ENCODE results near the gene HNRNPUL1. TPM values are rescaled to one million over a fixed set of nuclear protein-coding genes. Genes with fewer than 3 reads are reported as not detected.

Gene HNRNPUL1
- total and polyA plus RNA-seq, 2 of the 8 experiments (the other 6 are each of a cell fraction or from before 2014, with no cell fraction given): 99.5 to 264 TPM

DNA sequence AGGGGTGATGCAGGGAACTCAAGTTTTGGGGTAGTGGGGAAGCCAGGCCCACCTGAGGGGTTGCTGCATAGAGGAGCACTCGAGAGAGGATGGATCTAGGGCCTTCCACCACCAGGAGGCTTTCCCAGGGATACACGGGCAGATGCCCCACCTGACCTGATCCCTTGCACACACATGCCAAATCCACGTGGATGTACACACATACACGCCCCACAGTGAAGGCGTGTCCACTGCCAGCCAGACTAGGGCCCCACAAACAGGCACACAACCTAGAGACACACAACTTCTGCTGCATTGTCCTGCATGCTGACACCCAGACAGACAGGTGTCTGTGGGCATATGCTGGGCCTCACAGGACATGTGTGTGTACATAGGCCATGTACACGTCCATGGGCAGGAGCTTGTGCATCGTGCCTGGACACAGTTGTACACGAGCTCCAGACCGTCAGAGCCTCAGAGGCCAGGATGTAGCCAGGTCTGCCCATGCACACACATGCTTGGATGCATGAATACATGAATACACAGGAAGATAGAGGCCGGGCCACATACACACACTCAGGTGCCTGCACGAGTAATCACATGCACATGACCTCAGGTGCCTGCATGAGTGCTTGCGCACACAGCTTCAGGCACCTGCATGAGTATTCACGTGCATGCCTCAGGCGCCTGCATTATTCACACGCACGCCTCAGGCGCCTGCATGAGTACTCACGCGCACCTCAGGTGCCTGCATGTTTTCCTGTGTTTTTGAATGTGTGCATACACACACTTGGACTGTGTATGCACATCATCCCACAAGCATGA is 54.7 kb downstream of the HNRNPUL1 start:
- POLR2A ChIA-PET (ENCODE audit: partially characterized antibody): interaction anchor here (0.6 to 12.6 kb wide), 6 partner anchors 10 to 1058 kb away, joined by 3 to 137 read pairs (median 3); partner anchors contain the start of genes B9D2, CCDC97, DMAC2 and TGFB1
- TF ChIP-seq SP4 (IDR thresholded peaks at IDR 0.05; ENCODE audit: low read length): no peak

More for the DNA sequence above, 54.7 kb downstream of the HNRNPUL1 start:
- H2BK120ac ChIP-seq (replicated peaks; ENCODE audit: low read depth, low read length): no peak overlapping the region
- H3K4ac ChIP-seq (replicated peaks; ENCODE audit: insufficient read length, low read depth, low read length): no peak overlapping the region
- no peak overlapping the region for H3K27ac ChIP-seq (ENCODE audit: low read depth, low read length)
- H3K23ac ChIP-seq (ENCODE audit: insufficient read length): no peak overlapping the region
- H2AFZ ChIP-seq (ENCODE audit: low read length): no peak overlapping the region
- H2BK20ac ChIP-seq (ENCODE audit: low read length): no peak overlapping the region
- no peak overlapping the region for H3K18ac ChIP-seq (ENCODE audit: extremely low read depth, low read length)
- no peak overlapping the region for H4K5ac ChIP-seq (ENCODE audit: insufficient read length, low read depth, low read length)
- no peak for DNase-seq (ENCODE audit: low read depth in 1 of 2, low spot score in 2 of 2)
- FAIRE-seq: no peak
- no peaks in the 10 kb centered on the region for H3K23me2 ChIP-seq (ENCODE audit: low read depth, low read length)
- H2BK12ac ChIP-seq (ENCODE audit: low read depth, low read length): no peak overlapping the region
- peaks cover 15 to 36% (median 22%) of the 10 kb centered on the region in 4 experiments; a peak in 7 of 8 replicates for H3K36me3 ChIP-seq (ENCODE audit: control insufficient read depth in 2 of 4, insufficient read depth in 4 of 4, low read length in 3 of 4)
- no peak overlapping the region for H3K56ac ChIP-seq (replicated peaks; ENCODE audit: insufficient read length, low read depth, low read length)
- peaks cover 0 to 14% (median 6%) of the 10 kb centered on the region in 4 experiments; a peak in 6 of 7 replicates for H3K4me1 ChIP-seq (replicated peaks in 1 of 4; ENCODE audit: control insufficient read depth in 3 of 4, insufficient read depth in 4 of 4, low read length in 3 of 4)
- H3K4me3 ChIP-seq (ENCODE audit: extremely low read depth in 1 of 4, insufficient read depth in 2 of 4, low read depth in 3 of 4, low read length in 4 of 4): no peak overlapping the region
- CTCF ChIA-PET (ENCODE audit: partially characterized antibody): interaction anchor here (0.6 to 1.6 kb wide), 3 partner anchors 10 to 656 kb away, joined by 3 to 5 read pairs (median 4); no protein-coding TSS in a partner anchor
- H2AK5ac ChIP-seq (ENCODE audit: low read depth, low read length): no peak overlapping the region
- no peak overlapping the region for H3K14ac ChIP-seq (ENCODE audit: insufficient read length)
- no peak overlapping the region for H2BK15ac ChIP-seq (ENCODE audit: low read length)
- H4K91ac ChIP-seq (replicated peaks; ENCODE audit: insufficient read length, low read length): no peak overlapping the region
- H4K20me1 ChIP-seq (replicated peaks in 1 of 2; ENCODE audit: control insufficient read depth in 1 of 2, insufficient read depth in 2 of 2, low read length in 2 of 2): peaks cover 3 to 17% of the 10 kb centered on the region in 2 experiments
- no peak overlapping the region for H3K4me2 ChIP-seq (ENCODE audit: insufficient read depth in 1 of 2, low read depth in 2 of 2, low read length in 2 of 2)
- no peak overlapping the region for H4K8ac ChIP-seq (ENCODE audit: extremely low read depth, insufficient read depth, low read length)
- H3K9ac ChIP-seq (replicated peaks in 1 of 4; ENCODE audit: extremely low read depth in 1 of 4, low read depth in 3 of 4, low read length in 3 of 4): no peak overlapping the region
- no peaks in the 10 kb centered on the region; a peak in 1 of 4 replicates for H3K79me2 ChIP-seq (ENCODE audit: control insufficient read depth in 1 of 2, insufficient read depth in 2 of 2, low read length in 2 of 2)
- no peak overlapping the region; the same call in 1 of the 2 replicates for H2BK5ac ChIP-seq (ENCODE audit: low read depth, low read length)
- WGBS, 2 experiments (ENCODE audit: extremely low coverage in 1 of 2, insufficient coverage in 1 of 2, insufficient read length in 1 of 2, insufficient replicate concordance in 2 of 2, low coverage in 1 of 2, low lambda C conversion rate in 2 of 2, missing lambda C conversion rate in 1 of 2): 94% methylated on average over 19 of the region's 19 CpGs; no CpG with 5 or more reads in 1 of the 2 experiments
- H3K9me3 ChIP-seq (ENCODE audit: insufficient read depth in 2 of 2, low read depth in 1 of 2, low read length in 1 of 2): peaks cover 0 to 3% of the 10 kb centered on the region in 2 experiments; a peak in 1 of 4 replicates
- H3K27me3 ChIP-seq (replicated peaks in 1 of 4; ENCODE audit: control insufficient read depth in 3 of 4, extremely low read depth in 1 of 4, insufficient read depth in 3 of 4, low read length in 3 of 4): no peaks in the 10 kb centered on the region
- H3K79me1 ChIP-seq (ENCODE audit: low read depth, low read length): no peaks in the 10 kb centered on the region; the same call in none of the 2 replicates
